NCI-H524 (cell line): ENCODE measurements around the gene INO80.

ENCODE experiments used
- DNase-seq, 2 experiments: peaks; one replicate each; lab custom pipeline; 2025; lab: John Stamatoyannopoulos, UW

Gene INO80

GRCh38 chr15:40999190-40999589 is 116.9 kb downstream of the INO80 start:
- DNase-seq = no peak

- DNase-seq = no peak
Measured at GRCh38 chr15:40995656-40996055, 120.4 kb downstream of the INO80 start.

- no peak for DNase-seq
Measured at GRCh38 chr15:40992825-40993224, 123.3 kb downstream of the INO80 start.

DNA sequence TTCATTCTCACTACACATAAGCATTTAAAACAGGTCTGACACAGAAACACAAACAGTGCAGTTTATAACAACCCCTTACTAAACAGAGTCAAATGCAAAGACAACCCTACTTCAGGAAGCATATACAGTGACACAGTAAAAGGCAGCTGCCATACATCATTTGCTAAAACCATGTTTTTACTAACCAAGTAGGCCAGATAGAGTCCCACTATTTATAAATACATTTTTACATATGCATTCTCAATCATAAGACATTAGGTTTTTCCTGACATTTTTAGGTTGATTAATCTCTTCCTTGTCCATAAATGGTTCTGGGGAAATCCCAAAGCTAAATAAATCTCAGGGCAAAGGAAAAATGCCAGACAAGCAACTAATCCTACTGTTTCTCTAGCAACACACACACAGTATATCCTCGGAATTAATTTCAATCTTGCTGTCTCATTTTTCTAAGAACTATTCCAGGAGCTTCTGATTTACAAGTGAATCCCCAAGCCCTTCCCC is 123.8 kb downstream of the INO80 start:
- DNase-seq = no peak

DNA sequence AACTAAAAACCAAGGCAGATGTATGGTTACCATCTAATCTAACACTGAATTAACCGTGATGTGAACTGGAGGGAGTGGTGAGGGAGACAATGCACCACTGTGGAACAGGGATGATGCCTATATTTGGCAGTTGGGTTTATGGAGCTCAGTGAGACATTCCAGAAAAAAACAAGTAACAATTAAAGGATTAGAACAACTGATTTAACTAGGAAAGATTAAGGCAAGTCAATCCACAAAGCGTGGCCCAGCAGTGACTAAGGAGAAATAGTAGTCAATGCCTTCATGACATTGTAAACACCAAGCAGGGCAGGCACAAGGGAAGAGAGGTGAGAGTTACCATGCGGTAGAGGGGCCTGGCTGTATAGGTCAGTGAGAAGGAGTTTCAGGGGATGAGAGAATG is 124.7 kb downstream of the INO80 start:
- no peak for DNase-seq

- no peak for DNase-seq
Measured at GRCh38 chr15:40990789-40991188, 125.3 kb downstream of the INO80 start.

- no peak for DNase-seq
Measured at GRCh38 chr15:40990080-40990479, 126.0 kb downstream of the INO80 start.

DNA sequence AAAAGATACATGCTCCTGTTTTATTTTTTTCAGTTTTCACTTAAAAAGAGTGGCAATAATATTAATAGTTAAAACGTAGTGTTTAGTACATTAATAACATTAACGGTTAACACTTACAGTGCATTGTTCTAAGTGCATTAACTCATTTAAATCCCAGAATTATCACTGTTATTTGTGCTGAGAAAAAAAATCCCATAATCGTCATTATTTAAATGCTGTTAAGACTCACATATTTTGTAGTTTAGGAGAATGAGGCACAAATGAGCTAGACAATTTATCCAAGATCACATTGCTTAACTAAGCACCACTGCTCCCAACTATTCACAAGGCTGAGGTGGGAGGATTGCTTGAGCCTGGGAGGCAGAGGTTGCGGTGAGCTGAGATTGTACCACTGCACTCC is 127.9 kb downstream of the INO80 start:
- DNase-seq = no peak

DNA sequence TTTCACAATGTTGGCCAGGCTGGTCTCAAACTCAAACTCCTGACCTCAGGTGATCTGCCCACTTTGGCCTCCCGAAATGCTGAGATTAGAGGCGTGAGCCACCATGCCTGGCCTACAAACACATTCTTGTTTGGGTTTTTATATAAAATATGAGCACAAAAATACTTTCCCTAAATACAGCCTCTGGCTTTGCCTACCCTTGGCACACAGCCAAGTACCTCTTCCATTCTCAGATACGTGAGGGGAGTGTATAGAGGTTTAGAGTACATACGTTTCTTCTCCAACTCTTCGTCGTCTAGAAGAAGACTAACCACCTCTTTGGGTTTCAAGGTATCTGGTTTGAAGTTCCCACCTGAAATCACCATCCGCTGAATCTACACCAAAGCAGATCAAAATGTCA is 129.3 kb downstream of the INO80 start:
- no peak for DNase-seq

DNA sequence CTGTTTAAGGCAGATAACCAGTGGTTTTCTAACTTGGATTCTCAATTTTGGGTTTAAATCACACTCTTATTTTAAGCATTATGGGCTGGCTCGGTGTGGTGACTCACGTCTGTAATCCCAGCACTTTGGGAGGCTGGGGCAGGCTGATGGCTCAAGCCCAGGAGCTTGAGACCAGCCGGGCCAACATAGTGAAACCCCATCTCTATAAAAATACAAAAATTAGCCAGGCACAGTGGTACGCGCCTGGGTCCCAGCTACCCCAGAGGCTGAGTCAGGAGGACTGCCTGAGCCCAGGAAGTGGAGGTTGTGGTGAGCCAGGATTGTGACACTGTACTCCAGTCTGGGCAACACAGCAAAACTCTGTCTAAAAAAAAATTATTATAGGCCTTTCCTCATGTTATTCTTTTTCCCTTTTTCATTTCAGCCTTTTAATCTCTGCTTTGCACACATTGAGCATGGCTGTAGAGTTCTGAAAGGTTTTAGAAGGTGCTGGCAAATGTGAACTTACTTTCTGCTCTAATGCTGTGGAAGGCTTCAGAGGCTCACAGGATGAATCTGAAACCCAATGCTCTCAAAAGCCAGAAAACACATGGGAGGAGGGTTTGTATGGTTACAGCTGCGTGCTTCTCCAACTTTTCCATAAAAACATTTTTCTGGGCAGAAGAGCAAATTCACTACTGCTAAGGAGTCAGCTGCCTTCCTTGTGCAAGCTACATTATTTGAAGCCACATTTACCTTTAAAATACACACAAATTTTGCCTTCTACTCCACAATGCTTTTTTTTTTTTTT is 130.3 kb downstream of the INO80 start:
- no peak for DNase-seq

DNA sequence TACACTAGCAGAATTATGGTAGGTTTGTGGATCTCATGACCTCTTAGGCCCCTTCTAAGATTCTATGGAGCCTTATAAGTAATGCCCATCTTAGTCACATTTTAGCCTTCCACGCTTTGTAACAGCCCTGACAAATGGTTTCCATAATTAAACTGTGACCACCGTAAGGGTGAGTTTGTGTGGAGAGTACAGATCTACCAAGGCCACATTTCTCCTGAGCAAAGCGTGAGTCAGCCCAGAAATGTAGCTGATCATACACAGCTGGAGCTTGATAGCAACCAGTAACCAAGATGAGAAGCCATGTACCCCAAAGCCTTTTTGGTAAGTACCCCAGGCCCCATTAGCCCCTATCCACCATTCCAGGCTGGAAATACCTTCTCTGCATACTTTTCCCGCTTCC is 131.1 kb downstream of the INO80 start:
- DNase-seq = no peak

- DNase-seq = no peak
Measured at GRCh38 chr15:40984406-40984805, 131.7 kb downstream of the INO80 start.

GRCh38 chr15:40982855-40983254 is 133.2 kb downstream of the INO80 start:
- DNase-seq = no peak

- DNase-seq = no peak
Measured at GRCh38 chr15:40981186-40981585, 134.9 kb downstream of the INO80 start.

- DNase-seq = no peak
Measured at GRCh38 chr15:40978562-40978961, 137.5 kb downstream of the INO80 start.

DNA sequence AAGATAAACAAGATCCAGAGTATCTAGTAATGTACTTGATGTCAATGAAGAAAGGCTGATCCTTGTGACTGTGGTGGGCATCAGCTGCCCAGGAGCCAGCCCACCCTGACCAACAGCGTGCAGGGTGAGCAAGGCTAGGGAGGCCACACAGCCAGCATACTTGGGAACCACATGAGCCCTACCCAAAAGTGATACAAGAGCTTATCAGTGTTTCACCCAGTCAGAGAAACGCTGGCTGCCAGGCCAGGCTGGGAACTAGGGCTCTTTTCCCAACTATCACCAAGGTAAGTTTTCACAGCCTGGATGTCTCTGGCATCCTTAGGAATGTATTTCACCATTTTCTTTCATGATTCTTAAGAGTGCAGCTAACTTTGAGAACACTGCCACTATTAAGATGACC is 137.9 kb downstream of the INO80 start:
- DNase-seq = no peak

- no peak for DNase-seq
Measured at GRCh38 chr15:40976819-40977218, 139.3 kb downstream of the INO80 start.

- DNase-seq = no peak
Measured at GRCh38 chr15:40974879-40975278, 141.2 kb downstream of the INO80 start.

DNA sequence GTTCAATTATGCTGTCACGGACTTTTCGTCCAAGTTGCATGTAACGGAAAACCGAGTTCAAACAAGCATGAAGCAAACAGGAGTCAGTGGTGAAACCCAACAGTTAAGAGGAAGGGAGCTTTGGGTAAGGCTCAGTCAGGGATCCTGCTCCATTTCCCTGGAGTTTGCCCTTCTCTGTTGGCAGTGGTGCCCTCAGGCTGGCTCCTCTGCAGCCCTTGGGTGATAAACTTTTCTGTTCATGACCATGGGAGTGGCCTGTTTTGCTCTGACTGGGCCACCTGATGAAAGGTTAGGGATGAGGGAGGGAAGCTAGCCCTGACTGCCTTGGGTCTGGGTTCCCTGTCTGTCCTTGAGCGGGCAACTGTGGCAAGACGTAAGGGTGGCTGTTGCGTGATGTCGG is 146.7 kb downstream of the INO80 start:
- no peak for DNase-seq

GRCh38 chr15:40968290-40969085 is 147.6 kb downstream of the INO80 start:
- DNase-seq = no peak

DNA sequence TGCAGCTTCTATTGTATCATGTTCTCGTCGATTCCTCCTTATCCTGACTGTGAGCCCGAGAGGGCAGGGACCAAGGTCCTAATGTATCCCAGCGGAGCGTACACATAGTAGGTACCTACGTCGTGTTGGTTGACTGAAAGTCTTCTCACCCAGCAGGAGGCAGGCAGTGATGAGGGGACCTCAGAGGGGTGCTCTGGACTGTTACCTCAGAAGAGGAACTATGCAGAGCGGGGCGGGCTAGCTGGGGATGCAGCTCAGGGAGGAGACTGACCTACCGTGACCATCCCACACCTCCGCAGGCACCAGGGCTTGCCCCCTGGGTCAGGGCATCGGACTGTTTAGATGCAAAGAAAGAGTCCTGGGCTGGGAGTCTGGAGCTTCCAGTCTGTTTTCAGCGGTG is 151.4 kb downstream of the INO80 start:
- no peak for DNase-seq

GRCh38 chr15:40964006-40964405 is 152.1 kb downstream of the INO80 start:
- no peak for DNase-seq

- no peak for DNase-seq
Measured at GRCh38 chr15:40963201-40963600, 152.9 kb downstream of the INO80 start.
